CD14-positive monocyte (primary cell): ENCODE measurements around the gene DNMT3A. TPM values are rescaled to one million over a fixed set of nuclear protein-coding genes. Genes with fewer than 3 reads are reported as not detected.

Experiments used
- DNase-seq, 3 donors: peaks; one replicate each; pipeline ENCODE4 v3.0.0-alpha.2; 2011 to 2022
- H2AFZ ChIP-seq: 2 replicates; pipeline ENCODE4 v1.6.0; 2012; ENCODE audit warnings: mild to moderate bottlenecking, low read depth, low read length, inconsistent platforms; ENCODE audit not compliant: insufficient read depth, poor library complexity, severe bottlenecking
- H3K27ac ChIP-seq, 2 donors: 1 replicate in 1 of 2; 2 replicates in 1 of 2; pipeline ENCODE4 v1.5.1; 2012 to 2013; ENCODE audit warnings: low read length in 2 of 2, control low read depth in 1 of 2, inconsistent platforms in 1 of 2, low read depth in 1 of 2, mild to moderate bottlenecking in 1 of 2
- H3K27me3 ChIP-seq, 2 donors: one replicate each; pipeline versions ENCODE4 v1.6.0 to v1.6.1; 2011 to 2013; ENCODE audit warnings: low read length in 2 of 2; ENCODE audit not compliant: control insufficient read depth in 2 of 2, insufficient read depth in 2 of 2
- H3K36me3 ChIP-seq, 2 donors: replicated peaks in 1 of 2; 1 replicate in 1 of 2; 2 replicates in 1 of 2; pipeline versions ENCODE4 v1.5.1 to v1.6.1; 2012 to 2013; ENCODE audit warnings: low read length in 2 of 2, control low read depth in 1 of 2, inconsistent platforms in 1 of 2, mild to moderate bottlenecking in 1 of 2; ENCODE audit not compliant: insufficient read depth in 2 of 2, control insufficient read depth in 1 of 2
- H3K4me1 ChIP-seq, 2 donors: 1 replicate in 1 of 2; 2 replicates in 1 of 2; pipeline versions ENCODE4 v1.5.1 to v1.6.1; 2012 to 2013; ENCODE audit warnings: low read length in 2 of 2, control low read depth in 1 of 2, inconsistent platforms in 1 of 2, mild to moderate bottlenecking in 1 of 2, moderate library complexity in 1 of 2; ENCODE audit not compliant: insufficient read depth in 2 of 2, control insufficient read depth in 1 of 2
- H3K4me2 ChIP-seq: replicated peaks from 2 replicates; pipeline ENCODE3; 2012; ENCODE audit warnings: low read length, moderate library complexity, mild to moderate bottlenecking; ENCODE audit not compliant: poor library complexity, severe bottlenecking; ENCODE audit errors: extremely low read depth
- H3K4me3 ChIP-seq, 3 experiments: fragments of 200-600 bp in 1 of 3; sonication (generic) in 1 of 3; replicated peaks in 1 of 3; 1 replicate in 2 of 3; 2 replicates in 1 of 3; pipeline ENCODE4 v1.5.1; 2011 to 2013; ENCODE audit warnings: low read length in 3 of 3, mild to moderate bottlenecking in 3 of 3, control low read depth in 2 of 3, low read depth in 2 of 3, inconsistent platforms in 1 of 3, moderate library complexity in 1 of 3
- H3K79me2 ChIP-seq: 2 replicates; pipeline ENCODE4 v1.6.0; 2012; ENCODE audit warnings: mild to moderate bottlenecking, control low read depth, inconsistent platforms, low read length, moderate library complexity; ENCODE audit not compliant: insufficient read depth
- H3K9ac ChIP-seq: 2 replicates; pipeline ENCODE4 v1.6.0; 2017; ENCODE audit warnings: low read length, mild to moderate bottlenecking; ENCODE audit not compliant: insufficient read depth, poor library complexity, severe bottlenecking
- H3K9me3 ChIP-seq, 2 donors: replicated peaks in 1 of 2; 1 replicate in 1 of 2; 2 replicates in 1 of 2; pipeline versions ENCODE4 v1.5.1 to v1.6.1; 2012 to 2013; ENCODE audit warnings: low read length in 2 of 2, control low read depth in 1 of 2; ENCODE audit not compliant: control insufficient read depth in 1 of 2, insufficient read depth in 1 of 2
- H4K20me1 ChIP-seq: 2 replicates; pipeline ENCODE4 v1.6.0; 2012; ENCODE audit warnings: mild to moderate bottlenecking, low read length, control low read depth, moderate library complexity; ENCODE audit not compliant: insufficient read depth
- H3K27ac Mint-ChIP-seq, 7 donors: one replicate each; pipeline ENCODE4 v1.8.0; 2020; ENCODE audit warnings: mild to moderate bottlenecking in 7 of 7, mixed read lengths in 7 of 7, moderate library complexity in 6 of 7, inconsistent platforms in 2 of 7
- H3K27me3 Mint-ChIP-seq, 3 donors: one replicate each; pipeline ENCODE4 v1.8.0; 2021 to 2022; ENCODE audit warnings: low read depth in 3 of 3, mild to moderate bottlenecking in 3 of 3, mixed read lengths in 3 of 3, moderate library complexity in 3 of 3, inconsistent platforms in 1 of 3
- H3K36me3 Mint-ChIP-seq, 2 donors: one replicate each; pipeline ENCODE4 v1.8.0; 2020; ENCODE audit warnings: mixed read lengths in 2 of 2, inconsistent platforms in 1 of 2, mild to moderate bottlenecking in 1 of 2
- H3K4me1 Mint-ChIP-seq: one replicate; pipeline ENCODE4 v1.8.0; 2020; ENCODE audit warnings: mild to moderate bottlenecking, mixed read lengths
- H3K4me3 Mint-ChIP-seq, 2 donors: one replicate each; pipeline ENCODE4 v1.8.0; 2020; ENCODE audit warnings: mild to moderate bottlenecking in 2 of 2, mixed read lengths in 2 of 2, moderate library complexity in 1 of 2
- H3K9me3 Mint-ChIP-seq, 7 donors: one replicate each; pipeline ENCODE4 v1.8.0; 2020 to 2022; ENCODE audit warnings: mixed read lengths in 7 of 7, mild to moderate bottlenecking in 6 of 7, moderate library complexity in 6 of 7, inconsistent platforms in 2 of 7
- WGBS: methylation state at CpG from one replicate; pipeline ENCODE4 v1.1.5; 2013; ENCODE audit warnings: missing lambda C conversion rate; ENCODE audit not compliant: insufficient coverage; 5-methylcytosine and 5-hydroxymethylcytosine counted together
- intact Hi-C, 2 donors: fragments of 100-400 bp; cut with micrococcal nuclease; formaldehyde crosslinking; loops; one replicate each; pipeline versions ENCODE4 v1.15.0 to v1.15.1; 2023
- polyA plus RNA-seq, 3 donors: library from polyadenylated mRNA; depleted of rRNA in 1 of 3; unstranded in 2 of 3; stranded (reverse) in 1 of 3; fragments of 300-500 nt in 2 of 3; fragments of >200 nt in 1 of 3; fragmentation: Illumina TruSeq in 2 of 3; gene quantifications; 1 replicate in 2 of 3; 2 replicates in 1 of 3; pipeline ENCODE4 v1.2.3, GENCODE V29; 2012 to 2021
- TF ChIP-seq, protein P1 (sequence below): fragments of 200-600 bp; IDR thresholded peaks from one replicate; pipeline ENCODE4 v1.8.0; 2022; ENCODE audit warnings: antibody characterized with exemption, mild to moderate bottlenecking

DNMT3A gene
- polyA plus RNA-seq, 3 donors = 1.7 to 7.9 (median 2.7) TPM

DNA sequence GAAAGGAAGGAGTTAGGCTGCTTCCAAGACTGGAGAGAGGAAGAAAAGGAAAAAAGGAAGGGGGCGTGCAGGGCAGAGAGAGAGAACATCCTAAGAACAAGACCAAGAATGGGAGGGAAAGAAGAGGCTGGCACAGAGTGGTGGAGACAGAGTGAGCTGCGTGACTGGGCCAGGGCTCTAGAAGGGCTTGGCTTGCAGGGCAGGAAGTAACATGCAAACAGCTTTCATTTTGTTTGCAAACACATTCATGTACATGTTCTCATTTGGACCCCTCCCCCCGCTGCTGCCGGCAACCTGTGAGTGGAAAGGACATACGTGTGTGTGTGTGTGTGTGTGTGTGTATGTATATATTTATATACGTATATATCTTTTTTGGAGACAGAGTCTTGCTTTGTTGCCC lies 46.8 kb upstream of the DNMT3A start:
- H4K20me1 ChIP-seq = no peaks in the 10 kb centered on the region
- TF ChIP-seq, protein P1, sequence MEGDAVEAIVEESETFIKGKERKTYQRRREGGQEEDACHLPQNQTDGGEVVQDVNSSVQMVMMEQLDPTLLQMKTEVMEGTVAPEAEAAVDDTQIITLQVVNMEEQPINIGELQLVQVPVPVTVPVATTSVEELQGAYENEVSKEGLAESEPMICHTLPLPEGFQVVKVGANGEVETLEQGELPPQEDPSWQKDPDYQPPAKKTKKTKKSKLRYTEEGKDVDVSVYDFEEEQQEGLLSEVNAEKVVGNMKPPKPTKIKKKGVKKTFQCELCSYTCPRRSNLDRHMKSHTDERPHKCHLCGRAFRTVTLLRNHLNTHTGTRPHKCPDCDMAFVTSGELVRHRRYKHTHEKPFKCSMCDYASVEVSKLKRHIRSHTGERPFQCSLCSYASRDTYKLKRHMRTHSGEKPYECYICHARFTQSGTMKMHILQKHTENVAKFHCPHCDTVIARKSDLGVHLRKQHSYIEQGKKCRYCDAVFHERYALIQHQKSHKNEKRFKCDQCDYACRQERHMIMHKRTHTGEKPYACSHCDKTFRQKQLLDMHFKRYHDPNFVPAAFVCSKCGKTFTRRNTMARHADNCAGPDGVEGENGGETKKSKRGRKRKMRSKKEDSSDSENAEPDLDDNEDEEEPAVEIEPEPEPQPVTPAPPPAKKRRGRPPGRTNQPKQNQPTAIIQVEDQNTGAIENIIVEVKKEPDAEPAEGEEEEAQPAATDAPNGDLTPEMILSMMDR = no peak
- WGBS = 90% methylated on average over 2 of the region's 6 CpGs
- Mint-ChIP-seq H3K4me3 (no peak overlapping the region), H3K27me3 (peaks cover 0 to 2% (median 0%) of the 10 kb centered on the region in 3 donors), H3K27ac (no peak overlapping the region), H3K4me1 (peaks cover 10% of the 10 kb centered on the region), H3K36me3 (no peaks in the 10 kb centered on the region), H3K9me3 (peaks cover 0 to 2% (median 0%) of the 10 kb centered on the region in 7 donors)
- no peaks in the 10 kb centered on the region for H3K4me1 ChIP-seq
- H3K36me3 ChIP-seq = no peaks in the 10 kb centered on the region
- no peak overlapping the region for H3K27ac ChIP-seq
- no peaks in the 10 kb centered on the region for H3K79me2 ChIP-seq
- H3K4me2 ChIP-seq = no peak overlapping the region
- no peak overlapping the region for H3K4me3 ChIP-seq
- no peaks in the 10 kb centered on the region for H3K9me3 ChIP-seq
- DNase-seq = no peak
- no peak overlapping the region for H3K9ac ChIP-seq
- H3K27me3 ChIP-seq = no peaks in the 10 kb centered on the region
- intact Hi-C loops = no loop called here
- H2AFZ ChIP-seq = no peak overlapping the region

DNA sequence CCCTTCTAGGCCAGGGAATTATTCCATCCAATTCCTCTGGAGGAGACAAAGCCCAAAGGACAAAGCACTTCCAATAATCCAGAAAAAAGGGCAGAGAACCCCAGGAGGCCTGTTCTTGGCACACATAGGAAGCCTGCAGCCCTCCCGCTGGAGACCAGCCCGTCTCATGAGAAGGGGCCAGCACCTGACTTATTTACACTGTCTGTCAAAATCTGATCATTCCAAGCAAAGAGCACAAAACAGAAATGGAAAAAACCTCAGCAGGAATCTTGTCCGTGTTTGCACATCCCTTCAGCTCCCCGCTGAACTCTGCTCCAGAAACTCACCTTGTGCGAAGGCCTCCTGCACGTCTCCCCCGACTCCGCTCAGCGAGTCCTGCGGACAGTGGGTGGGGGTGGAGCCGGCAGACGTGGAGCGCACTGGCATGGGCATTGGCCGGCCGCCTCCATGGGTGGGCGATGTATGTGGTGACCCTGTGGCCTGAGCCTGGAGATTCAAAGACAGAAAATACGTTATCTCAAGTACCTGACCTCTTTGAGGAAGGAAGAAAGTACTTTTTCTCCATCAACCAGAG lies 46.2 kb upstream of the DNMT3A start:
- Histone ChIP-seq H3K9ac (no peak overlapping the region), H4K20me1 (no peaks in the 10 kb centered on the region), H3K4me2 (no peak overlapping the region), H3K79me2 (no peaks in the 10 kb centered on the region), H3K36me3 (no peaks in the 10 kb centered on the region), H3K27me3 (no peaks in the 10 kb centered on the region), H3K4me1 (no peaks in the 10 kb centered on the region), H3K9me3 (no peaks in the 10 kb centered on the region), H3K4me3 (no peak overlapping the region), H2AFZ (no peak overlapping the region), H3K27ac (no peak overlapping the region)
- Mint-ChIP-seq H3K4me3 (no peak overlapping the region), H3K36me3 (no peaks in the 10 kb centered on the region), H3K4me1 (peaks cover 10% of the 10 kb centered on the region), H3K27me3 (peaks cover 0 to 2% (median 0%) of the 10 kb centered on the region in 3 donors), H3K27ac (no peak overlapping the region), H3K9me3 (peaks cover 0 to 2% (median 0%) of the 10 kb centered on the region in 7 donors)
- WGBS = 94% methylated on average over 15 of the region's 17 CpGs
- TF ChIP-seq, protein P1 = no peak
- no peak for DNase-seq
- intact Hi-C loops = no loop called here
